Measurements from ENCODE around the gene ADCY2.

Gene ADCY2

DNA sequence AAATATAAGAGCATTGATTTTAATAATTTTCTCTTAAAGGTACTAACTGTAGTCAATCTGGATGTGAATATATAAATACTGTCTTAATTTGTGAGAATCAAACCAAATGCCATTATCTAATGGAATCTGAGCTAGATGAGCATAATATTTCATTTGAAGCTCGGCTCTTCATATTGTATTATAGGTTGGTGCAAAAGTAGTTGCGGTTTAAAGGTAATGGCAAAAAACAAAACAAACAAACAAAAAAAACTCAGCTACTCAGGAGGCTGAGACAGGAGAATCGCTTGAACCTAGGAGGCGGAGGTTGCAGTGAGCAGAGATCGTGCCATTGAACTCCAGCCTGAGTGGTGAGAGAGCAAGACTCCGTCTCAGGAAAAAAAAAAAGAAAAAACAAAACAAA lies 358.6 kb downstream of the ADCY2 start:
- no peak for DNase-seq

DNA sequence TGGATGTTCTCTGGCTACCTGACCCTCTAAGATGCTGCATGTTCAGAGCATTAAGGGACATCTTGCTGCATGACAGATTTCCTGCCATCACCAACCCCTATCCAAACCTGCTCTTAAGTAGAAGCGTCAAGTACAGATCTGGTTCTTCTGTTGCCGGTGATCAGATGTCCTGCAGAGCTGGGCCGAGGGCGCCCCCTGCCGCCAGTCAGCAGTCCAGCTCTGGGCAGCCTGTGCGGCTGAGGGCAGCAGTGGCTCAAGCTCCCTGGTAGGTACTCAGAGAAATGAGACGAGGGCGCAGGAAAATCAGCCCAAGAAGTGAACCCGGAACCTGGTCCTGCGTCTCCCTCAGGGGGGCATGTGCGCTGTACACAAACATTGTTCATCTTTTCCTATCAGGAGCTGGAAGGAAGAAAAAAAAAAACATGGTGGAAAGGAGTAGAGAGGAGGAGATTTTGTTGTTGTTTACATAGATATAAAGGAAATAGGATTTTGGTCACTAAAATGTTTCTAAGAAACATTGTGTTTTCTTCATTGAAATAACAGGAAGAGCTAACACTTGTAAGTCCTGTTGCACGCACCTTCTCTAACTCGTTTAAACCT lies 359.2 kb downstream of the ADCY2 start:
- DNase-seq: no peak

DNA sequence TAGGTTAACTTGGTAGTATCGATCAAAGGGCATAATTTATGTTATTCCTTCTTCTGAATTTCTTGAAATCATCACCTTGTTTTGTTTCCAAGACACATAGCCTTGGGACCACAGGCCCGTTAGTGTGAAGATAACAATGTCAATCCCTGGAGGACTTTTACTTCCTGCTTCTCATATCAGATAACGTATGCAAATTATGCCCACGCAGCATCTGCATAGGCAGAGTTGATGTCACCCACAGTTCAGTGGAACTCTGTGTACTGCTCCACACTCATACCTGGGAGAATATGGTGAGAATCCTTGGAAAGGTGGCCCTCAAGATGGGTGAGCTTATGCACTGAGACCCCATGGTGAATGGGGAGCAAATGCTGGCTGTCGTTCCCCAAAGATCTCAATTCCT lies 360.0 kb downstream of the ADCY2 start:
- no peak for DNase-seq

DNA sequence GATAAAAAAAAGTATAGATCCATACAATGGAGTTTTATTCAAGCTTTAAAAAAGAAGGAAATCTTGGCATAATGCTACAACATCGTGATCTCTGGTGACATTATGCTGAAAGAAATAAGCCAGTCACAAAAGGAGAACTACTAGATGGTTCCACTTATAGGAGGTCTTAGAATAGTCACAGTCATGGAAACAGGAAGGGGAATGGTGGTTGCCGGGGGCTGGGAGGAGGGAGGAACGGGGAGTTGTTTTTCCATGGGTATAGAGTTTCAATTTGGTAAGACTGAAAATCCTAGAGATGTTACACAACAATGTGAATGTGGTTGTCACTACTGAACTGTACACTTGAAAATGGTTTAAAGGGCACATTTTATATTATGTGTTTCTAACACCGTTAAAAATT lies 360.5 kb downstream of the ADCY2 start:
- no peak for DNase-seq

DNA sequence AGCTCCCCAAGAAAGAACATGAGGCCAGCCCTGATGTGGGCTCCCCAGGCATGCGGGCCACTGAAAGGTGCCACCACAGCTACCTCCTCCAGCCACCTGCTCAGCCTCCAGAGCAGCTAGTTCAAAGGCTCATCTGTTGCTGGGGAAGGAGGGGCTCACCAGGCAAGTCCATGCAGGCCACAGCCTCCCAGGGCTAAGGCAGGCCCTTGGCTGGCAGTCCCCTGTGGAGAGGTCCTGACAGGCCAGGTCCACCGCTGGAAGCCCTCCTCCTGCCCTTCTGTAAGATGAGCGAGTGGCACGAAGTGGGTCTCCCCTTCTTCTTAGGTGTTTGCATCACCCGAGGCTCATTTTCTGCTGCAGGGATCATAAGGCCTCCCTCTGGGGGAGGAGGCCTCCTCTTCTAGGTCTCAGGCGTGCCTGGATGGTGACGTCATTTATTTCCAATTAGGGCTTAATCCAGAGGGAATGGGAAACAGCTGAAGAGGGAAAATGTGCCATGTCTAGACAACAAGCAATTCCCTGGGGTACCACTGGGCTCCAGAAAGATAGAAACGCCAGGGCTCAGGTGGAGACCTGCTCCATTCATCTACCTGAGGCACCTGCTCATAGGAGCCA lies 363.4 kb downstream of the ADCY2 start:
- no peak for DNase-seq

DNA sequence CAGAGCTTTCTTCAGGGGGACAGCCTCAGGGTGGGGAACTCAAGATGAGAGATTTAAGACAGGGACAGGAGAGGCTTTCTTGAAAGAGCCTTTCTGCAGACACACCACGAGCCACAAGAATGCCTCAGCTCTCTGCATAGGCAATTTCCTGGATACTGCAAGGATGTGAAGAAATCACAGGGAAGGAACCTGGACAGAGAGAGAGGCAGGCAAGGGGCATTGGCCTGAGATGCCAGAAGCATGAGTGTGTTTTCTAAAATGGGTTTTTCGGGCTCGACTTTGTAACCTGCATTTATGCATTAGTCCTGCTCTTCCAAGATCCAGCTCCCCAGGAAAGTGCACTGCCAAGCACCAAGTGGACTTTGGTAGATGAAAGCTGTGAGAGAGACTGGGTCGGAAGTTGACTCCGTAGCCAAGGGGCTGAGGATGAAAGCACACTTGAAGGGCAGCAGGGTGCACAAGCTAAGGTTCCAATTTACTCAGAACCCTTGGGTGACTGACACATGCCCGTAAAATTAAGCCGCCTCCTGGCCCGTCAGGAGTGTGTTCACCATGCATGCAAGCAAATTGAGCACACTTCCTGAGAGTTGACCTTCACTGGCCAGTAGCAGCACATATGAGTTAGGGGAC lies 364.1 kb downstream of the ADCY2 start:
- no peak for DNase-seq

DNA sequence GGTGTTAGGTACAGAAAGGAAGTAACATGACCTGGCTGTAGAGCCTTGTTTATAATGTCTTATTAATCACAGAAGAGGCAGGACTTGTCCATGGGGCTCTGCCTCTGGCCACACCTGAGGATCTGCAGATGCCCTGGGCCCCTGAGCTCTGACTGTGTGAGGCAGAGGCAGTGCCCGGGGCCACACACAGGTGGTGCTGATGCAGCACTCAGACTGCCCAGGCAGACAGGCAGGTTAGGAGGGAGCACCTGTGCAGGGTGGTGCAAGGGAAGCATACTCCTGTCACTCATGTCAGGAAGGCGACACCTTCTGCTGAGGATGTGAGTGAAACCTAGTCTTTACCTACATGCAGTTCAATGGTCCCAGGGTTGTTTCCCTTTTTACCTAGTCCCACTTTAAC lies 366.3 kb downstream of the ADCY2 start:
- no peak for DNase-seq

DNA sequence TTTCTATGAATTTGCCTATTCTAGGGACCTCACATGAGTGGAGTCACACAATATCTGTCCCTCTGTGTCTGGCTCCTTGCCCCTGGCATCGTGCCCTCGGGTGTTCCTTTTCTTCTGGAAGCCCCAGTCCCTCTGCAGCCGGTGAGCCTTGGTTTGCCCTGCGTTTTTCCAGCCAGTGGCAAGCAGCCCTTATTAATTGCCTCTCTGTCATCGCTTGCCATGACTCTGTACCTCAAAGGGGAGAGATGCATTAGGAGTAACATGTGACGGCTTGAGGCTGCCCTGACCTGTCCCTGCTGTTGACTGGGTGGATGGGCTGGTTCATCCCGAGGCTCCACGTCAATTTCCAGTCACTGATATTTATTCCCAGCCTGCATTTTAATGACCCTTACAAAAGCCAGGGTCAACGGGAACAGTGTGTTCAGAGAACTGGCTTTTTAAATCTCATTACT lies 367.7 kb downstream of the ADCY2 start:
- no peak for DNase-seq

DNA sequence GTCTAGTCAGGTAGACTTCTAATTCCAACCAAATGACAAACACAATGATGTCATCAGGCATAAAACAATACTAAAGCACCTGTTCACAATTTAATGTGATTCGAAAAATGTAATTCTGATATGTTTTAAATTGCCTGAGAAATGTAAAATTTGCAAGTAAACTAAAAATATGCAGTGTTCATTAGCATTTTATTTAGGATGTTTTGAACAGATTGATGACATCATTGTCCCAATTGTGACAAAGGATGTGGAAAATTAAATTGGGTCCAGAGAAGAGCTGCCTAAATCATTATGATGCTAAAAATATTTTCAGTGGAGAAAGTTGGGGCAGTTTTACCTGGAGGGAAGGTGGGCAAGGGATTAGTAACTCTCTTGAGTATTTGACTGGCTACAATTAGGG lies 368.5 kb downstream of the ADCY2 start:
- DNase-seq: no peak

DNA sequence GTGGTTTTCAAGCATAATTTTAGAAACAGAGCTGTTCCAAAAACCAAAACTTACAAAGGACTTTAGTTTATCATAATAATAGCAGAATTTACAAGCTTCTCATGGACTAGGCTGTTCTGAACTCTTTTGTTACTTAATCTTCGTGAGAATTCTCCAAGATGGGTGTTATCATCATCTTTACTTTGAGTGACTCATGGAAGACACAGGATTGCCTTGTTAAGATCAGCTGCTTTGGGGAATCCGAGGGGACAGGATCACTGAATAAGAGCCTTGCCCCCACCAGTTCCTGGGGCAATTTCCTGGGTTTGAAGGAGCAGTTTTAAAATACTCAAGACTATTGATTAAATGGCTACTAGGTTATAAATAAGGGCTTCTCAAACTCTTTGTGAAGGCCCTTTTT lies 374.5 kb downstream of the ADCY2 start:
- DNase-seq: no peak

DNA sequence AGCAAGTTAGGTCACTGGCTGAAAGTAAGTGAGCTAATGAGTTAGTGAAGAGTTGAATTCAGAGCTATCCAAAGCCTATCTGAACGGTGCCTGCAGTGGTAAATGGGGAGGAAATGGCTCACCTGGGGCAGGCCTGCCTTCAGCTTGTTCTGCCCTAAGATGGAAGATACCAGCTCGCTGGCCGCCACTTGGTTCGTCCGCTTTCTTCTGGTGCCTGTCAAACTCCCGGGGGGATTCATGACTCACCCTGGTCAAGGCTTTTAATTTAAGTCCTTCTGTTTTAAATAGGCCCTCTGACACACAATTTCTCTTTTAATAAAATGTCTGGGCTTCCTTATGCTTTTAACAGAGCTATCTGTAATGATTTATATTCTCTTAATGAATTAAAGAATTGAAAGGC lies 376.2 kb downstream of the ADCY2 start:
- DNase-seq: no peak

DNA sequence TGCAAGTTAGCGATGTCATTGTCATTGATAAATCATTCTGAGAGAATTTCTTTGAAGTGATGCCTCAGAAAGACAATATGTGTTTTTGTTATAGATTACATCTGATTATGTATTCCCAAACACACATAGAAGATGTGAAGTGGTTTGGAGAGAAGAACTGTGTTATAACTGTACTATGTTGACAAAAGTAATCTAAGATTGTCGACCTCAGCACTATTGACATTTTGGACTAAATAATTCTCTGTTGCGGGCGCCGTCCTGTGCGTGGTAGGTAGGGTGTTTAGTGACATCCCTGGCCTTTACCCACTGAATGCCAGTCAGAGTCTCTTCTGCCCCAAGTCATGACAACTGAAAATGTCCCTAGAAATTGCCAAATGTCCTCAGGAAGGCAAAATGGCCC lies 377.2 kb downstream of the ADCY2 start:
- DNase-seq: no peak

DNA sequence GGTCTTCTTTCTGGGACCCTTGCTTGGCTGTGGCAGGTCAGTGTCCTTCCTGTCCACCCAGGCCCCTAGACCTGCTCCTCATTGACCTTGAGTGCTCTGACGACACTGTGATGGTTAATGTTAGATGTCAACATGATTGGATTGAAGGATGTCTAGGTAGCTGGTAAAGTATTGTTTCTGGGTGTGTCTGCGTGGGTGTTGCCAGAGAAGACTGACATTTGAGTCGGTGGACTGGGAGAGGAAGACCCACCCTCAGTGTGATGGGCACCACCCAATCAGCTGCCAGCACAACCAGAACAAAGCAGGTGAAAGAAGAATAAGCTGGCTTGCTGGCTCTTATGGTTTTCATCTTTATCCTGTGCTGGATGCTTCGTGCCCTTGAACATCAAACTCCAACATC lies 380.5 kb downstream of the ADCY2 start:
- DNase-seq: no peak

DNA sequence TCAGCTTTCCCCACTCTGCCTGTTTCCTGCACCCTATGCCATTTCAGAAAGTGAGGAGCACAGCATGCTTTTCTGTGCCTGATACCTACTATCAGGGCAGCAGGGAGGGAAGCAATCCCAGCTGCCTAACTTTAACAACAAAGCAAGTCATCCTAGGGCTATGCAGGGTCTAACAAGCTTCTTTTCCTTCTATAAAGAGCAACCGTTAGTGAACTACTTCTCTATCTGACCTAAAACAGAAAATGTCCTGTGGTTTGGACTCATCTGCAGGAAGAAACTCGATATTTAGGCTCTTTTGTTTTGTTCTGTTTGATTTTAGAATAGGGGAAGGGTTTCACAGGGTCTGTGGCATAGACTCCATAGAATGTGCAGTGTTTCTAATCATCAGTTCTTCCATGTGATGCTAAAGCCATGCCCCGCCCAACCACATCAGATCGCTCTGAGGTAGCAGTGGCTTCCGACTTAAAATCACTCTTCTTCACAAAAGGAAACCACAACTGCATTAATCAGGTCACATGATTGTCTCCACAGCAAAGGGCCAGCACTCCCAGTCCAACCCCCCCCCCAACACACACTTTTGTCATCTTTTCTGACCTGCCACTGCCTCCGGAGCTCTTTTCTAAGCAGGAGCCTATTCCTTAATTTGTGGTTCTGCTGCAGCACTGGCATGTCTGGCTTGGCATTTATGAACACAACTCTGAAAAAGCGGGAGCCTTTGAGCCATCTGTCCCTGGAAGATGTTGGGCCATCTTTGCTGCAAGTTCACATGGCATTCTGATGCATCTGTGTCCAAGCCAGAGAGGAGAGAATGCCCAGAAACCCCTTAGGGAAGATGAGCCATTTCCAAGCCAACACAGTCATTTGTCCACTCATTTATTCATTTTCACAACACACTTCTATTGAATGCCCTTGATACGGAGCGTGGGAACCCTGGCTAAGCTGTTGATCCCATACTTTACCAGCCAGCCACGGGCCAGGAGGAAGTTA lies 383.4 kb downstream of the ADCY2 start:
- no peak for DNase-seq

DNA sequence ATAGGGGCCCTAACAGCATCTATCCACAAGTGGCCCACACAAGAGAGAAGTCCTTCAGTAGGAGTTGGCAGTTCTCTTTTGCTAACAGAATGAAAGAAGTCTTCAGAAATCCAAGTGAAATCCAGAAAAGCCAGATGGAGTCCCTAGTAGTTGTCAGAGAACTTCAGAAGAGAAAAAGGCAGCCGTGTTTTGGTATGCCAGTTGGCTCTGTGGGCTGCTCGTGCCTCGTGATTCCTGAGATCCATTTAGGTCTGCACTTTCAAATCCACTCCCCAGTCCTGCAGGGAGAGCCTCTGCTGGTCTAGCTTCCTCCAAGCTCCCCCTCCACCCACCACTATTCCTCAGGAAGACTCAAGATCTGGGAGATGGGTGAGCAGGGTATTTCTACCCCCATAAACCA lies 386.0 kb downstream of the ADCY2 start:
- DNase-seq: no peak

DNA sequence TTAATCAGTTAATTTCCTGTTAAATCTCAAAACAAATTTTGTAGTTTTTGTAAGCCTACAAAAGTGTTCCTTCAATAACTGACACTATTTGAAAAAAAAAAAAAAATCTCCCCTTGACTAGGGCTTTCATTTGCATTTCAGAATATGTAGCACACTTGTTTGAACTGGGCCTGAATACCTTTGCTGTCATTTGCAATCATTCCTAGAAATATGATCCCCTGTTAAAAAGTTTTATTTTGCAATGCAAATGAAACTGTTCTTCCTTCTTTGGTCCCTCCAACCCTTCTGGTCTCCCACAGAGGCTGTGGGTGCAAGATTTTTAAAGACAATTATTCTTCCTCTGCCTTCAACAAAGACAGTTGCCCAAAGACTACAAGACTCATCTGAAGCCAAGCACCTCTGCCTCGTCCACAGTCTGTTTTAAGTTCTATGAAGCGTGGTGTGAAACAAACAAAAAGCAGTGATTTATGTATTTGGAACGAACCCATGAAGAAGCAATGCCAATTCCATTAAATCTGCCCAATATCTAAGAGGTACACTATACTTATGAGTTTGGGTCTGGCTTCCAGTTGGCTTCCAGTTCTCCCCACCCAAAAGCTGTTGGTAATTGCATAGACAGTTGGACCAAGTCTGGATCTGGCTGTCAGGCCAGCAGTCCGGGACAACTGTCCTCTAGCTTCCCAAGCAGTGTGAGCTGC lies 388.9 kb downstream of the ADCY2 start:
- DNase-seq: no peak

DNA sequence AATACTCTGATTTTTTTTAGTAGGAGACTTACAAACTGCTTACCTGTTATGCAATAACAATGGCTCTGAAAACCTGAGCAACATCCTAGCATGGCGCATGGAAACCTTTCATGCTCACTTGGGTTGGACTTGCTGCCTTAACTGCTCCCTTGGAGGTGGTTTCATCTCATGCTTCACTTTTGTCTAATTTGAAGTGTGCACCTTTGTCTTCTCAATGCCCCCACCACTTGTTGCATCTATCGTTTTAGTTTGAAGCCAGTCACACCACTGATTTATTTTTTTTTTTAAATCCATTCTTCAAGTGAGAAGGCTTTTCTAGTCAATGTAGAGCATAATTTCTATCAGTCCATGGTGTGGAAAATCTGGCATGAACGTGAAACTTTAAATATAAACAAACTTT lies 391.8 kb downstream of the ADCY2 start:
- no peak for DNase-seq

DNA sequence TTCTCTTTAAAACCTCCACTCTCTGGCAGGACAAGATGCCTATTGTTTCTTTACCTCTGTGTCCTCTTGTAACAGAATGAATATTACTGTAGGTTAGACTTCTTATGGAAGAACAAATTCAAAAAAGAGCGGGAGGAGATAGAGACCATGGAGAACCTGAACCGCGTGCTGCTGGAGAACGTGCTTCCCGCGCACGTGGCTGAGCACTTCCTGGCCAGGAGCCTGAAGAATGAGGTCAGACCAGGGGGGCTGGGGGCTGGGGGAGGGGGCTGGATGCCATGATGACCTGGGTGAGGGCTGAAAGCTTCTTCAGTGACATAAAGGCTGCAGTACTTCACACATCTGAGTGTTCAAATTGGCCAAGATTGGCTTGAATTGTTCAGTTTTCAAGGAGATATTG lies 393.6 kb downstream of the ADCY2 start:
- no peak for DNase-seq

DNA sequence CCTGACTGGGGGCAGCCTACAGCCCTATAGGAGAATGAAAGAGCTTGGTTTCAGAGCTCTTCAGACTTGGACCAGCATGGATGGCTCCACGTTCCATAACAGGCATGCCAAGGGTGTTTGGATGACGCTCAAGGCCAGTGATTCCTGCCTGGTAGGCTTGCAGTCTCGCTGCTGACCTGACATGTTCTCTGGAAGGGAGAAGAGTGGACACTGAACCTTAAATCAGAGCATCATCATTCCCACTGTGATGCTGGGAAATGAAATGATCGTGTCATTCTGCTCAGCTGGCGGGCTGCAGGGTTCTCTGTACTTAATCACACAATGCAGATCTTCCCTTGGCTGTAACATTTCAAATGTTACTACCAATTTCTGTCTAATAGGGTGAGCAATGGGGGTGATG lies 398.0 kb downstream of the ADCY2 start:
- DNase-seq: no peak

DNA sequence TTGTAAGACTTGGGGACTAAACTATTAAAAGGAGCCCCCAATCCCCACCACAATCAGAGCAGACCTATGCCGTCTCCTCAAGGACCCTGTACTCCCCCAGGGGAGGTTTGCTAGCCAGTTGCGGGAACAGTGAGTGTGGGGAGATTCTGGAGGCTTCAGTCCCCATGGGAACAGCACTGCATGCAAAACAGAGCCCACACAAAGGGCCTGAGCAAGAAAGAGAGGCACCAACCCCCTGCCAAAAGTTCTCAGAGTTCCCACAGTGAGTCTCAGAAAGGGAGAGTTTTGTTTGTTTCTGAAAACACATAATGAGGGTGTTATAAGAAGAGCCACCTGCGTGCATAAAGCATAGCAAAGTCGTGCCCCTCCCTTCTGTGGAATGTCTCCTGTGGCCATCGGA lies 398.4 kb downstream of the ADCY2 start:
- no peak for DNase-seq

DNA sequence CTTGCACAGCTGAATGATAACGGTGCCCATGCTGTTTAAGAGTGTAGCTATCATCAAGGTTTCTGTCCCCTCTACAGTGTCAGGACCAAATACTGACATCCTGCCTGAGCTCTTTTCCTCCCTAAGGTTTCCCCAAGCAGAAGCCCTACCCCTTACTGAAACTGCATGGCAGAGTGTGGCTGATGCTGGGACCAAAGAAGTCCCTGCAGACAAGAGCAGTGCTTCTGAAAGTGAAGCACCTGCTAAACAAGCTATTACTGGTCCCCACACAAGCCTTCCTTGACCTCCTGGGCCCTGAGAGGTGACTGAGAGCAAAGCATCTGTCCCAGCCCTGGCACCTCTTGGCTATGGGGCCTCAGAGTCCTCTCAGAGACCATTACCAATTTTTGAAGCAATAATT lies 398.9 kb downstream of the ADCY2 start:
- DNase-seq: no peak

DNA sequence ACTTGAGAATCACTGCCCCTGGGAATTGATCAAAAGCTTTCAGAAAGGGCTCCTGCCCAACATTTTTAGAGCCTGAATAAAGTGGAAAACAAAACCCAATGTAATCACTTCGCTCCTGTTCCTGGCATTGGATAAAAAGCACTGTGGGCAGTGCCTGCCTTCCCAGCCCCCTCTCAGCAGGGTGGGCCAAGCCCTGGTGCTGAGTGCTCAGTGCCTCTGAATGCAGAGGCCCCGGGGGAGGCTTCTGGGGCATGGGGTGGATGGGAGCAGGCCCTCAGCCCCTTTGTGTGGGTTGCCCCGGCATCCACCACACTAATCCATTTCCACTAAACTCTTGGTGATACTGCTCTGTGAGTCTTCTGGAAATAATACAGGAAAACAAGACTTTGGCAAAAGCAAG lies 399.4 kb downstream of the ADCY2 start:
- no peak for DNase-seq
